ENCODE data around the gene CLCN3.

GRCh38 chr4:169720529-169720928 lies 100.2 kb downstream of the CLCN3 start:
- TF ChIP-seq CTCF (conservative IDR thresholded peaks at IDR 0.05; ENCODE audit: low read depth, low read length) (no peak), EZH2 (IDR thresholded peaks at IDR 0.05; ENCODE audit: borderline replicate concordance, low read depth, low read length, poor library complexity, severe bottlenecking) (no peak)
